Skeletal muscle satellite cell (primary cell): ENCODE results near the gene CNIH4.
"Not testable (repeated sequence)": the region's sequence is repeated elsewhere in the genome, so short reads cannot be mapped to it uniquely, and the experiment has no call there.

Source experiments
- H3K27me3 ChIP-seq: 2 replicates; pipeline ENCODE4 v1.7.0; 2013; ENCODE audit warnings: low read length; ENCODE audit not compliant: control insufficient read depth, insufficient read depth
- H3K36me3 ChIP-seq: 2 replicates; pipeline ENCODE4 v1.7.0; 2013; ENCODE audit warnings: mild to moderate bottlenecking, control low read depth, low read length; ENCODE audit not compliant: insufficient read depth
- H3K4me1 ChIP-seq: 2 replicates; pipeline ENCODE4 v1.7.0; 2013; ENCODE audit warnings: low read length; ENCODE audit not compliant: control insufficient read depth, insufficient read depth
- H3K4me2 ChIP-seq: 2 replicates; pipeline ENCODE4 v1.7.0; 2013; ENCODE audit warnings: mild to moderate bottlenecking, low read length
- H3K4me3 ChIP-seq: 2 replicates; pipeline ENCODE4 v1.7.0; 2013; ENCODE audit warnings: low read length
- H3K9ac ChIP-seq: 2 replicates; pipeline ENCODE4 v1.7.0; 2013; ENCODE audit warnings: mild to moderate bottlenecking, low read depth, low read length, moderate library complexity
- H3K9me3 ChIP-seq: replicated peaks from 2 replicates; pipeline ENCODE4 v1.7.0; 2013; ENCODE audit warnings: mild to moderate bottlenecking, control low read depth, low read length

Gene CNIH4

GRCh38 chr1:224331824-224332223 is 24.9 kb upstream of the CNIH4 start:
- Histone ChIP-seq H3K36me3 (peaks cover under 1% of the 10 kb centered on the region), H3K27me3 (no peaks in the 10 kb centered on the region), H3K4me1 (peaks cover 17% of the 10 kb centered on the region), H3K4me2 (no peak overlapping the region), H3K4me3 (no peak overlapping the region), H3K9ac (no peak overlapping the region), H3K9me3 (no peaks in the 10 kb centered on the region)

DNA sequence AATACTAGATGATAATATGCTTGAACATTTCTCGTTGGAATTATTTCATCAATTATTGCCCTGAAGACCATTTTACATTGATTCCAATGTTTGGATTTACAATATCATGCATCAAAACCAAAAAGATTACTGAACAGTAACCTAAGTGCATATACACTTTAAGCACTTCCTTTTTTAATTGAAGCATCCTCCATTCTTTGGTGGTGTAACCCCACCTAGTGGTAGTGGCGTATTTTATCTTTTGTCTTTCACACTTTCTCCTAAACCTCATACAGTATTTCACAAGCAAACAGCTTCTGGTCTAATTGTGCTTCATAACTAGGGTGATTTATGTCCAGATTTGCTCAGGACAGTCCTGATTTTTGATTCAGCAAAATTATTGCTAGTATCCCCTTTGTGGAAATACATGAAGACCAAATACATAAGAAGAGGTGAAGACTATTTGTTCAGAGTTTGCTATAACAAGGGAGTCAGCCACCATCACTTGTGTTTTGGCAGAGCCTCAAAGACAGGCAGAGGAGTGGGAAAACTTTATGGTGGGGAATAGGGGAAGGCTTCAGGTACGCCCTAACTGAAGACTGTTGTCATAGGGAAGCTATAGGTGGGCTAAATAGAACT is 23.3 kb upstream of the CNIH4 start:
- no peaks in the 10 kb centered on the region for H3K27me3 ChIP-seq
- H3K4me2 ChIP-seq = peak overlapping the region; percentile 41
- H3K9me3 ChIP-seq = no peaks in the 10 kb centered on the region
- no peak overlapping the region for H3K9ac ChIP-seq
- H3K4me1 ChIP-seq = peaks cover 15% of the 10 kb centered on the region
- H3K36me3 ChIP-seq = no peaks in the 10 kb centered on the region
- no peak overlapping the region for H3K4me3 ChIP-seq

GRCh38 chr1:224333939-224334786 is 22.5 kb upstream of the CNIH4 start:
- H3K4me1 ChIP-seq = peaks cover 8% of the 10 kb centered on the region
- no peak overlapping the region for H3K9ac ChIP-seq
- H3K27me3 ChIP-seq = peaks cover 4% of the 10 kb centered on the region
- no peaks in the 10 kb centered on the region for H3K36me3 ChIP-seq
- no peak overlapping the region for H3K4me2 ChIP-seq
- H3K9me3 ChIP-seq = no peaks in the 10 kb centered on the region
- H3K4me3 ChIP-seq = no peak overlapping the region

GRCh38 chr1:224338150-224338838 is 18.4 kb upstream of the CNIH4 start:
- Histone ChIP-seq H3K36me3 (no peaks in the 10 kb centered on the region), H3K9me3 (peaks cover 4% of the 10 kb centered on the region)

GRCh38 chr1:224339442-224340033 is 17.1 kb upstream of the CNIH4 start:
- no peak overlapping the region for H3K9ac ChIP-seq
- no peaks in the 10 kb centered on the region for H3K36me3 ChIP-seq
- no peaks in the 10 kb centered on the region for H3K4me1 ChIP-seq
- H3K9me3 ChIP-seq = peaks cover 11% of the 10 kb centered on the region
- peaks cover 13% of the 10 kb centered on the region for H3K27me3 ChIP-seq
- H3K4me2 ChIP-seq = no peak overlapping the region
- H3K4me3 ChIP-seq = no peak overlapping the region

More at GRCh38 chr1:224338150-224338838, 18.4 kb upstream of the CNIH4 start:
- peaks cover 13% of the 10 kb centered on the region for H3K27me3 ChIP-seq
- no peak overlapping the region for H3K4me3 ChIP-seq
- no peak overlapping the region for H3K9ac ChIP-seq
- H3K4me2 ChIP-seq = no peak overlapping the region
- peaks cover 8% of the 10 kb centered on the region for H3K4me1 ChIP-seq

DNA sequence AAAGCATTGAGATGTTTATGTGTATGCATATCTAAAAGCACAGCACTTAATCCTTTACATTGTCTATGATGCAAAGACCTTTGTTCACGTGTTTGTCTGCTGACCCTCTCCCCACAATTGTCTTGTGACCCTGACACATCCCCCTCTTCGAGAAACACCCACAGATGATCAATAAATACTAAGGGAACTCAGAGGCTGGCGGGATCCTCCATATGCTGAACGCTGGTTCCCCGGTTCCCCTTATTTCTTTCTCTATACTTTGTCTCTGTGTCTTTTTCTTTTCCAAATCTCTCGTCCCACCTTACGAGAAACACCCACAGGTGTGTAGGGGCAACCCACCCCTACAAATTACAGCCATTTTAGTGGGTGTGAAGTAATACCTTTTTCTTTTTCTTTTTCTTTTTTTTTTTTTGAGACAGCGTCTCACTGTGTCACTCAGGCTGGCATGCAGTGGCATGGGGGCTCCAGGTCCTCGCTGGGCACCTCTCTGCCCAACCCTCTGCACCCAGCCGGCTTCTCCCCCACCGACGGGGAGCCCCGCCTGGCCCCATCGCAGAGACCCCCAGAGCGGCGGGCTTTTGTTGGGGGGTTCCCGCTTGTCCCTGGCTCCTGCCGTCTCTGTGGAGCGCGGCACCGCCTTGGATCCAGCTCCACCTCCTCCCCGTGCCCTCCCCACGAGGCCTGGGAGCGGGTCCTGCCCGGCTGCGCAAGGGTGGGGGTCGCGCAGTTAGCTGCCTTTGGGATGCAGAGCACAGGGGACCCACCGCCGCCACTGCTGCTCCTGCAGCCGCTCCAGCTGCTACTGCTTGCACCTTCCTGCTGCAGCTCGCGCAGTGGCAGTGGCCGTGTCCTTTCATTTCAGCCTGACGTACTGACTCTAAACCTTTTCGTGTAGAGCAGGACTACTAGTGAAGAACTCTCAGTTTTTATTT is 16.0 kb upstream of the CNIH4 start:
- H3K4me2 ChIP-seq = peak overlapping the region; percentile 92
- not testable (repeated sequence) for H3K36me3 ChIP-seq, H3K4me1 ChIP-seq
- H3K4me3 ChIP-seq = peak overlapping the region; percentile 69
- peak overlapping the region; percentile 52 for H3K9ac ChIP-seq
- peaks cover 13% of the 10 kb centered on the region for H3K27me3 ChIP-seq
- H3K9me3 ChIP-seq = peaks cover 11% of the 10 kb centered on the region

GRCh38 chr1:224343679-224344078 is 13.0 kb upstream of the CNIH4 start:
- H3K27me3 ChIP-seq = peaks cover 12% of the 10 kb centered on the region
- H3K4me2 ChIP-seq = no peak overlapping the region
- no peak overlapping the region for H3K9ac ChIP-seq
- H3K4me1 ChIP-seq = no peaks in the 10 kb centered on the region
- no peak overlapping the region for H3K4me3 ChIP-seq
- no peaks in the 10 kb centered on the region for H3K36me3 ChIP-seq
- H3K9me3 ChIP-seq = peaks cover 11% of the 10 kb centered on the region

- no peak overlapping the region for H3K9ac ChIP-seq
- H3K36me3 ChIP-seq = no peaks in the 10 kb centered on the region
- H3K9me3 ChIP-seq = peaks cover 8% of the 10 kb centered on the region
- no peak overlapping the region for H3K4me2 ChIP-seq
- no peak overlapping the region for H3K4me3 ChIP-seq
- H3K27me3 ChIP-seq = no peaks in the 10 kb centered on the region
- H3K4me1 ChIP-seq = no peaks in the 10 kb centered on the region
Measured at GRCh38 chr1:224348137-224348536, 8.5 kb upstream of the CNIH4 start.

DNA sequence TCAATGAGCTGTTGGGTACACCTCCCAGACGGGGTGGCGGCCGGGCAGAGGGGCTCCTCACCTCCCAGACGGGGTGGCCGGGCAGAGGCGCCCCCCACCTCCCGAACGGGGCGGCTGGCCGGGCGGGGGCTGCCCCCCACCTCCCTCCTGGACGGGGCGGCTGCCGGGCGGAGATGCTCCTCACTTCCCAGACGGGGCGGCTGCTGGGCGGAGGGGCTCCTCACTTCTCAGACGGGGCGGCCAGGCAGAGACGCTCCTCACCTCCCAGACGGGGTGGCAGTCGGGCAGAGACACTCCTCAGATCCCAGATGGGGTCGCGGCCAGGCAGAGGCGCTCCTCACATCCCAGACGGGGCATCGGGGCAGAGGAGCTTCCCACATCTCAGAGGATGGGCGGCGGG is 7.0 kb upstream of the CNIH4 start:
- not testable (repeated sequence) for H3K4me1 ChIP-seq, H3K27me3 ChIP-seq, H3K4me3 ChIP-seq, H3K9me3 ChIP-seq, H3K4me2 ChIP-seq, H3K36me3 ChIP-seq, H3K9ac ChIP-seq

DNA sequence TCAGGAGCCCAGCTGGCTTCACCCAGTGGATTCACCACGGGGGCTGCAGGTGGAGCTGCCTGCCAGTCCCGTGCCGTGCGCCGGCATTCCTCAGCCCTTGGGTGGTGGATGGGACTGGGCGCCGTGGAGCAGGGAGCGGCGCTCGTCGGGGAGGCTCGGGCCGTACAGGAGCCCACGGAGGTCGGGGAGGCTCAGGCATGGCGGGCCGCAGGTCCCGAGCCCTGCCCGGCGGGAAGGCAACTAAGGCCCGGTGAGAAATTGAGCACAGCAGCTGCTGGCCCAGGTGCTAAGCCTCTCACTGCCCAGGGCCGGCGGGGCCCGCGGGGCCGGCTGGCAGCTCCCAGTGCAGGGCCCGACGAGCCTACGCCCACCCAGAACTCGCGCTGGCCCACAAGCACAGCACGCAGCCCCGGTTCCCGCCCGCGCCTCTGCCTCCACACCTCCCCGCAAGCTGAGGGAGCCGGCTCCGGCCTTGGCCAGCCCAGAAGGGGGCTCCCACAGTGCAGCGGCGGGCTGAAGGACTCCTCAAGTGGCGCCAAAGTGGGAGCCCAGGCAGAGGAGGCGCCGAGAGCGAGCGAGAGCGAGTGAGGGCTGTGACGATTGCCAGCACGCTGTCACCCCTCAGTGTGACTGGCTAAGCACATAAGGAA is 4.1 kb upstream of the CNIH4 start:
- not testable (repeated sequence) for H3K4me3 ChIP-seq, H3K9me3 ChIP-seq

More for the DNA sequence above, 4.1 kb upstream of the CNIH4 start:
- not testable (repeated sequence) for H3K9ac ChIP-seq, H3K27me3 ChIP-seq, H3K36me3 ChIP-seq, H3K4me1 ChIP-seq, H3K4me2 ChIP-seq
